ENCODE measurements around the gene NAALADL2. TPM values are rescaled to one million over a fixed set of nuclear protein-coding genes. Genes with fewer than 3 reads are reported as not detected.

Gene NAALADL2
- total RNA-seq, 2 donors from 2014 or later: 6.2 to 14.5 TPM

DNA sequence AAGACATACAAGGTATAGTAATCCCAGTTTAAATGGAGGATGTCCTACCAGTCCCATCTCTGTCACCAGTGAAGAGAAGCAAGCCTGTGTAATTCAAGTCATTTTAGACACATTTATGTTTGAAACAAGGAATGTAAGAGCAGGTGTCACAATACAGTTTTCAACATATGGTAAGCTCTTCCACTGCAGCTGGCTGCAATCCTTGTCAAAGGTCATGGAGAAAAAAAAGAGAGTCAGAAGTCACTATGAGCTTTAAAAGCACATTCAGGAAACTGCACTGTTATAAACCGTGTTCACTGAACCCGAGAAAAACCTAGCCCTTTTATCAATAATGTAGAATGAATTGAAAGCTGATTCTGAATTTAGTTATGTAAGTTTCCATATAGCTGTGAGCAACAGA is 206.4 kb downstream of the NAALADL2 start:
- Histone ChIP-seq H3K4me3 (no peak overlapping the region), H3K36me3 (replicated peaks in 1 of 2; ENCODE audit: insufficient read depth in 1 of 2, low read depth in 2 of 2) (no peaks in the 10 kb centered on the region), H3K27ac (no peak overlapping the region), H3K9me3 (no peaks in the 10 kb centered on the region), H3K4me1 (peaks cover 5% of the 10 kb centered on the region), H3K27me3 (no peaks in the 10 kb centered on the region)
- intact Hi-C loops (cut with DNase I): no loop called here
- no peak for TF ChIP-seq POLR2A (IDR thresholded peaks at IDR 0.05)
- TF ChIP-seq CTCF (IDR thresholded peaks at IDR 0.05): no peak
- 82 to 86% methylated on average over 2 of the region's 2 CpGs for WGBS, 2 donors
- DNase-seq (no peak), ATAC-seq (no peak)

DNA sequence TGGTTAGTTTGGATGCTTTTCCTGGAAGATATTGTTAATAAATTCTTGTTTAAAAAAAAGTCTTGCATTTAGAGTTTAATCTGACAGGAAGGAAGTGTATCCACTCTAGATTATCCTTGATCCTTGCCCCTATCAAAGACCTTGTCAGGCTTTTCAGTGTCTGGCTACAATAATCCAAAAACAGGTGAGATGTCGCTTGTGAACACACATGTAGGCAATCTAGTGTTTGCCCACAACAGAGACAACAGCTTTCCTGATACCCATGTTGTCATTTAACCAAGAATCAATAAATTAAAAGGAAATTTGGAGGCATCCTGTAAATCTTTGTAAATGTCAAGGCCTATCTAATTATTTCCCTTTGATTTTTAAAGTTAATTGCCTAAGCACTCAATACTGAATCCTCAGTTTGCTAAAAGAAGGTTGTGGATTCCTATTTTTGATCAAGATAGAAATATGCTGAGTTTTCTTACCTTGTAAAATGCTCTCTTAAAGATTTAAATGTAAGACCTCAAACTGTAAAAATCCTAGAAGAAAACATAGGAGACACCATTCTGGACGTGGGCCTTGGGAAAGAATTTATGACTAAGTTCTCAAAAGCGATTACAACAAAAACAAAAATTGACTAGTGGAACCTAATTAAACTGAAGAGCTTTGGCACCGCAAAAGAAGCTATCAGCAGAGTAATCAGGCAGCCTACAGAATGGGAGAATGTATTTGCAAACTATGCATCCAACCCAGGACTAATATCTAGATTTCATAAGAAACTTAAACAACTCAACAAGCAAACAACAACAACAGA is 207.7 kb downstream of the NAALADL2 start:
- H3K4me3 ChIP-seq: no peak overlapping the region
- H3K9me3 ChIP-seq: no peaks in the 10 kb centered on the region
- WGBS, 2 donors: 88 to 89% methylated on average over 4 of the region's 4 CpGs
- no peaks in the 10 kb centered on the region for H3K36me3 ChIP-seq (replicated peaks in 1 of 2; ENCODE audit: insufficient read depth in 1 of 2, low read depth in 2 of 2)
- H3K4me1 ChIP-seq: peaks cover 4% of the 10 kb centered on the region
- DNase-seq (no peak), ATAC-seq (no peak)
- intact Hi-C loops (cut with DNase I): no loop called here
- no peak overlapping the region for H3K27ac ChIP-seq
- TF ChIP-seq POLR2A (IDR thresholded peaks at IDR 0.05) (no peak), CTCF (IDR thresholded peaks at IDR 0.05) (no peak)
- H3K27me3 ChIP-seq: no peaks in the 10 kb centered on the region

DNA sequence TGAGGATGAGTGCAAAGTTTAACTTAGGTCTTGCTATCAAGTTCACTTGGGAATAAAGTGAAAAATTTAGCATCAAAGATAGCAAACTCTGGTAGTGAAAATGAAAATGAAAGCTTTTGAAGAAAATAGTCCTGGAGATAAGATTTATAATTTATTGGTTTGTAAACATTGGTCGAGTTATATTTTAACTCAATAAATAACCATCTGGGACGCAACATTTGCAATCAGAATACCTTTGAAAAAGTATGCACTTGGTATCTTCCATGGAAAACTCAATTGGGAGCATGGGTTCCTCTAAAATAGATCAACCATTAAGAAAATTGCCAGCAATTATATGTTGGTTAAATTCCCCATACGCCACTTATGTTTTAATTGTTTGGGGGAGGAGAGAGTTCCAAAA is 209.5 kb downstream of the NAALADL2 start:
- DNase-seq (no peak), ATAC-seq (no peak)
- Histone ChIP-seq H3K4me3 (no peak overlapping the region), H3K27me3 (no peaks in the 10 kb centered on the region), H3K36me3 (replicated peaks in 1 of 2; ENCODE audit: insufficient read depth in 1 of 2, low read depth in 2 of 2) (no peaks in the 10 kb centered on the region), H3K4me1 (no peaks in the 10 kb centered on the region), H3K9me3 (no peaks in the 10 kb centered on the region), H3K27ac (no peak overlapping the region)
- intact Hi-C loops (cut with DNase I): no loop called here
- TF ChIP-seq CTCF (IDR thresholded peaks at IDR 0.05): no peak
- TF ChIP-seq POLR2A (IDR thresholded peaks at IDR 0.05): no peak
- 57 to 60% methylated on average over 3 of the region's 3 CpGs for WGBS, 2 donors

DNA sequence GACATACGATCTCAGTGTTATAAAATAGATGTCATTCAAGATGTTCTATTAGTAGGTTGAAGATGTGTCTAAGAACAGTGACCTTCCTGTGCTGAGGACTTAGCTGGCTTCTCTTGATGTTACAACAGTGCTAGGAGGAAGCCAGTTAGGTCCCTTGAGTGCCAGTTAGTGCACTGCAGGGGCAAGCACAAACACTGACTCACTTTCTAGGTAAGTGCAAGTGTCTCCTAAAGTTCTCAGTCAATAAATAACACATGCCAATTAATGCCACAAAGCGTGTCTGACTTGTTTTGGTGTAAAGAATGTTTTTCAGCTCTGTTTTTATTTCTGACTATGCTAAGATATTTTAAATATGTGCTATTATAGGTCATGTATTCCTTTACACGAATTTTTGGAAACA is 211.8 kb downstream of the NAALADL2 start:
- Histone ChIP-seq H3K27ac (no peak overlapping the region), H3K27me3 (no peaks in the 10 kb centered on the region), H3K4me1 (no peaks in the 10 kb centered on the region), H3K36me3 (replicated peaks in 1 of 2; ENCODE audit: insufficient read depth in 1 of 2, low read depth in 2 of 2) (no peaks in the 10 kb centered on the region), H3K4me3 (no peak overlapping the region), H3K9me3 (no peaks in the 10 kb centered on the region)
- no peak for TF ChIP-seq POLR2A (IDR thresholded peaks at IDR 0.05)
- intact Hi-C loops (cut with DNase I): no loop called here
- 72 to 75% methylated on average over 3 of the region's 3 CpGs for WGBS, 2 donors
- ATAC-seq: no peak
- DNase-seq: no peak

GRCh38 chr3:175073219-175073905 is 214.2 kb downstream of the NAALADL2 start:
- H3K4me1 ChIP-seq: no peaks in the 10 kb centered on the region
- no peak overlapping the region for H3K4me3 ChIP-seq
- intact Hi-C loops (cut with DNase I): no loop called here
- H3K36me3 ChIP-seq (replicated peaks in 1 of 2; ENCODE audit: insufficient read depth in 1 of 2, low read depth in 2 of 2): no peaks in the 10 kb centered on the region
- ATAC-seq (no peak), DNase-seq (no peak)
- no peak overlapping the region for H3K27ac ChIP-seq
- no peaks in the 10 kb centered on the region for H3K27me3 ChIP-seq
- TF ChIP-seq POLR2A (IDR thresholded peaks at IDR 0.05) (no peak), CTCF (IDR thresholded peaks at IDR 0.05) (no peak)
- no peaks in the 10 kb centered on the region for H3K9me3 ChIP-seq
- WGBS, 2 donors: 71 to 80% methylated on average over 6 of the region's 6 CpGs

All from body of pancreas (tissue), 4 donors.